SK-N-SH (cell line): ENCODE measurements around the gene PPM1B. TPM values are rescaled to one million over a fixed set of nuclear protein-coding genes. Genes with fewer than 3 reads are reported as not detected.

Source experiments
- CTCF ChIA-PET: fragments of 300-600, 350-600 bp; formaldehyde crosslinking; extraction: SDS; loops from one replicate; lab custom pipeline; 2021; lab: Yijun Ruan, JAX
- POLR2A ChIA-PET: fragments of 350-600 bp; sonication (Branson Sonifier 250); formaldehyde crosslinking; extraction: SDS; loops from one replicate; lab custom pipeline; 2020; ENCODE audit warnings: antibody characterized with exemption, inconsistent platforms; lab: Yijun Ruan, JAX
- DNase-seq: peaks from one replicate; pipeline ENCODE4 v3.0.0; 2012
- H2AFZ ChIP-seq: fragments of 200-600 bp; sonication (generic); 2 replicates; pipeline ENCODE4 v1.8.1; 2016; ENCODE audit warnings: antibody characterized with exemption, mild to moderate bottlenecking, low read depth
- H3F3A ChIP-seq: fragments of 200-600 bp; sonication (generic); replicated peaks from 2 replicates; pipeline ENCODE3; 2016; ENCODE audit warnings: antibody characterized with exemption, mild to moderate bottlenecking; ENCODE audit not compliant: insufficient read depth
- H3K27ac ChIP-seq, 2 experiments: fragments of 200-500 bp in 1 of 2; fragments of 200-600 bp in 1 of 2; sonication (Bioruptor generic) in 1 of 2; sonication (generic), shearing (Covaris generic) in 1 of 2; 2 replicates each; pipeline versions ENCODE4 v1.5.1 to v1.6.1; 2014 to 2016; ENCODE audit warnings: low read depth in 2 of 2, inconsistent platforms in 1 of 2, low read length in 1 of 2, mild to moderate bottlenecking in 1 of 2, mixed read lengths in 1 of 2
- H3K27me3 ChIP-seq: fragments of 200-600 bp; sonication (generic), shearing (Covaris generic); 2 replicates; pipeline ENCODE4 v1.6.1; 2016; ENCODE audit warnings: mixed run types; ENCODE audit not compliant: insufficient read depth
- H3K36me3 ChIP-seq, 2 experiments: fragments of 200-500 bp in 1 of 2; fragments of 200-600 bp in 1 of 2; sonication (Bioruptor generic) in 1 of 2; sonication (generic) in 1 of 2; replicated peaks in 1 of 2; 2 replicates each; pipeline versions ENCODE3 to v1.5.1; 2014 to 2016; ENCODE audit warnings: low read length in 1 of 2, mild to moderate bottlenecking in 1 of 2; ENCODE audit not compliant: insufficient read depth in 2 of 2, control insufficient read depth in 1 of 2
- H3K4me1 ChIP-seq, 2 experiments: fragments of 200-500 bp in 1 of 2; fragments of 200-600 bp in 1 of 2; sonication (Bioruptor generic) in 1 of 2; sonication (generic), shearing (Covaris generic) in 1 of 2; 2 replicates each; pipeline versions ENCODE4 v1.5.1 to v1.6.1; 2014 to 2016; ENCODE audit warnings: low read depth in 1 of 2, low read length in 1 of 2, mixed run types in 1 of 2; ENCODE audit not compliant: insufficient read depth in 2 of 2, control insufficient read depth in 1 of 2
- H3K4me2 ChIP-seq: fragments of 200-600 bp; sonication (generic), shearing (Covaris generic); 2 replicates; pipeline ENCODE4 v1.6.1; 2017; ENCODE audit warnings: mixed run types
- H3K4me3 ChIP-seq, 2 experiments: fragments of 200-500 bp in 1 of 2; fragments of 200-600 bp in 1 of 2; sonication (Bioruptor generic) in 1 of 2; sonication (generic), shearing (Covaris generic) in 1 of 2; 2 replicates each; pipeline versions ENCODE4 v1.5.1 to v1.8.1; 2014 to 2016; ENCODE audit warnings: low read depth in 2 of 2, inconsistent platforms in 1 of 2, low read length in 1 of 2, mild to moderate bottlenecking in 1 of 2, mixed read lengths in 1 of 2, moderate library complexity in 1 of 2
- H3K79me2 ChIP-seq: fragments of 200-600 bp; sonication (generic); 2 replicates; pipeline ENCODE4 v1.8.1; 2017; ENCODE audit warnings: mild to moderate bottlenecking; ENCODE audit not compliant: insufficient read depth
- H3K9ac ChIP-seq: fragments of 200-600 bp; sonication (generic); 2 replicates; pipeline ENCODE4 v1.6.1; 2017; ENCODE audit warnings: mixed run types
- H3K9me2 ChIP-seq: fragments of 200-600 bp; sonication (generic); 2 replicates; pipeline ENCODE4 v1.6.1; 2017; ENCODE audit warnings: mixed run types
- H3K9me3 ChIP-seq: fragments of 200-600 bp; sonication (generic); 2 replicates; pipeline ENCODE4 v1.6.1; 2017; ENCODE audit warnings: mixed run types, mild to moderate bottlenecking, moderate library complexity
- H4K20me1 ChIP-seq: fragments of 200-600 bp; sonication (generic); 2 replicates; pipeline ENCODE4 v1.6.1; 2017; ENCODE audit warnings: mild to moderate bottlenecking, mixed run types; ENCODE audit not compliant: insufficient read depth
- CTCF ChIP-seq: fragments of 200-600 bp; sonication (generic); IDR thresholded peaks from 2 replicates; pipeline ENCODE4 v1.6.1; 2017; ENCODE audit warnings: antibody characterized with exemption, mild to moderate bottlenecking, moderate library complexity
- ELF1 ChIP-seq: IDR thresholded peaks from 2 replicates; pipeline ENCODE4 v1.4.0; 2012
- EZH2phosphoT487 ChIP-seq: fragments of 200-600 bp; sonication (generic); IDR thresholded peaks from 2 replicates; pipeline ENCODE4 v1.6.1; 2017; ENCODE audit warnings: low read depth, mixed run types, mild to moderate bottlenecking, antibody characterized with exemption, moderate library complexity, borderline replicate concordance
- FOSL2 ChIP-seq: IDR thresholded peaks from 2 replicates; pipeline ENCODE4 v1.4.0; 2012; ENCODE audit warnings: low read depth, mild to moderate bottlenecking, moderate library complexity, borderline replicate concordance
- FOXJ3 ChIP-seq: sonication (generic); formaldehyde crosslinking; IDR thresholded peaks from 2 replicates; pipeline ENCODE4 v1.5.1; 2020; ENCODE audit warnings: mild to moderate bottlenecking, missing genetic modification reagents
- GABPA ChIP-seq: IDR thresholded peaks from 2 replicates; pipeline ENCODE4 v1.4.0; 2012; ENCODE audit warnings: low read depth, mild to moderate bottlenecking
- GATA2 ChIP-seq: sonication (generic); formaldehyde crosslinking; IDR thresholded peaks from 2 replicates; pipeline ENCODE4 v1.5.0; 2020; ENCODE audit warnings: mild to moderate bottlenecking, missing genetic modification reagents
- IRF3 ChIP-seq: fragments of 150-350 bp; IDR thresholded peaks from 2 replicates; pipeline ENCODE4 v1.6.1; 2016; ENCODE audit warnings: mild to moderate bottlenecking, low read depth, low read length
- JUND ChIP-seq: IDR thresholded peaks from 2 replicates; pipeline ENCODE4 v1.4.0; 2012
- MEF2A ChIP-seq: IDR thresholded peaks from 2 replicates; pipeline ENCODE4 v1.4.0; 2012; ENCODE audit warnings: low read depth, borderline replicate concordance
- NRF1 ChIP-seq: IDR thresholded peaks from 2 replicates; pipeline ENCODE4 v1.6.1; 2012; ENCODE audit warnings: low read depth, mild to moderate bottlenecking, low read length
- POLR2AphosphoS5 ChIP-seq: IDR thresholded peaks from 2 replicates; pipeline ENCODE4 v1.6.1; 2012; ENCODE audit warnings: low read depth, low read length
- RFX5 ChIP-seq: IDR thresholded peaks from 2 replicates; pipeline ENCODE4 v1.6.1; 2012; ENCODE audit warnings: mild to moderate bottlenecking, improper control_type of control experiment, low read length
- RXRA ChIP-seq: IDR thresholded peaks from 2 replicates; pipeline ENCODE4 v1.4.0; 2012; ENCODE audit warnings: low read depth, mild to moderate bottlenecking, borderline replicate concordance
- SMC3 ChIP-seq: IDR thresholded peaks from 2 replicates; pipeline ENCODE4 v1.6.1; 2012; ENCODE audit warnings: low read depth, low read length, improper control_type of control experiment
- TAF1 ChIP-seq: IDR thresholded peaks from 2 replicates; pipeline ENCODE4 v1.6.1; 2012; ENCODE audit warnings: low read depth, mild to moderate bottlenecking, low read length, moderate library complexity, borderline replicate concordance
- USF1 ChIP-seq: IDR thresholded peaks from 2 replicates; pipeline ENCODE4 v1.4.0; 2012; ENCODE audit warnings: low read depth, borderline replicate concordance
- USF2 ChIP-seq: fragments of 150-350 bp; IDR thresholded peaks from 2 replicates; pipeline ENCODE4 v1.6.1; 2017; ENCODE audit warnings: antibody characterized with exemption, low read length, low read depth, borderline replicate concordance
- YY1 ChIP-seq: IDR thresholded peaks from 2 replicates; pipeline ENCODE4 v1.4.0; 2012; ENCODE audit warnings: low read depth, mild to moderate bottlenecking
- ZBTB33 ChIP-seq: IDR thresholded peaks from 2 replicates; pipeline ENCODE4 v1.4.0; 2012; ENCODE audit warnings: low read depth, borderline replicate concordance
- polyA plus RNA-seq, 3 experiments: library from polyadenylated mRNA; depleted of rRNA; stranded (reverse); fragments of >200 nt; gene quantifications; 2 replicates each; pipeline ENCODE4 v1.2.3, GENCODE V29; 2012

Gene PPM1B
- polyA plus RNA-seq, 1 of the 3 experiments (the other 2 are of a cell fraction) = 16.2 TPM

- no peak for TF ChIP-seq CTCF
- peak; percentile 90 for TF ChIP-seq YY1
- TF ChIP-seq RXRA = no peak
- peak; percentile 94 for TF ChIP-seq TAF1
- no peak for TF ChIP-seq MEF2A
- TF ChIP-seq SMC3 = peak; percentile 12; the same call in 1 of the 2 replicates
- TF ChIP-seq USF2 = no peak
- TF ChIP-seq GABPA = no peak
- TF ChIP-seq EZH2phosphoT487 = no peak
- no peak for TF ChIP-seq JUND
These were observed at the start of gene PPM1B (continued) for GRCh38 chr2:44168681-44169154.

GRCh38 chr2:44119878-44120277 lies 48.8 kb upstream of the PPM1B start:
- Histone ChIP-seq H3K4me2 (no peak overlapping the region), H3K36me3 (no peaks in the 10 kb centered on the region), H3K79me2 (no peaks in the 10 kb centered on the region), H3K9ac (no peak overlapping the region), H3K27ac (peak overlapping the region in 1 of 2 experiments; percentile 5; a peak in 1 of 4 replicates), H4K20me1 (no peaks in the 10 kb centered on the region), H3K4me1 (no peaks in the 10 kb centered on the region), H3F3A (peaks cover 9% of the 10 kb centered on the region), H3K9me2 (no peaks in the 10 kb centered on the region), H3K4me3 (no peak overlapping the region), H2AFZ (no peak overlapping the region), H3K27me3 (no peaks in the 10 kb centered on the region), H3K9me3 (no peaks in the 10 kb centered on the region)
- ChIA-PET CTCF (interaction anchor here (0.6 to 0.8 kb wide), 2 partner anchors 32 to 372 kb away, joined by 3 read pairs; no protein-coding TSS in a partner anchor), POLR2A (no interaction called here)
- no peak for DNase-seq
- TF ChIP-seq CTCF = no peak
- no peak for TF ChIP-seq IRF3
- no peak for TF ChIP-seq RFX5
- TF ChIP-seq FOSL2 = no peak
- TF ChIP-seq FOXJ3 = no peak
- TF ChIP-seq USF1 = no peak
- no peak for TF ChIP-seq ZBTB33
- TF ChIP-seq GATA2 (CRISPR knock-in tag) = no peak
- no peak for TF ChIP-seq POLR2AphosphoS5
- TF ChIP-seq NRF1 = no peak
- no peak for TF ChIP-seq ELF1
- TF ChIP-seq SMC3 = no peak
- no peak for TF ChIP-seq GABPA
